Activated CD4-positive, alpha-beta memory T cell treated with anti-CD3 and anti-CD28 coated beads, Interleukin-2, amount 10 ng/mL, durations not matched to agents 7 days and 5 days (primary cell): Measurements from ENCODE around the gene MAZ. TPM values are rescaled to one million over a fixed set of nuclear protein-coding genes. Genes with fewer than 3 reads are reported as not detected.
"Not testable (repeated sequence)": the region's sequence is repeated elsewhere in the genome, so short reads cannot be mapped to it uniquely, and the experiment has no call there.

Experiments
- CTCF ChIA-PET: fragments of 350-600 bp; sonication (Branson Sonifier 250); formaldehyde crosslinking; loops from one replicate; lab custom pipeline; 2021; ENCODE audit warnings: antibody characterized with exemption, inconsistent platforms; lab: Charles Lee
- POLR2A ChIA-PET: fragments of 350-600 bp; sonication (Branson Sonifier 250); formaldehyde crosslinking; loops from one replicate; lab custom pipeline; 2021; ENCODE audit warnings: antibody characterized with exemption; lab: Charles Lee
- DNase-seq: peaks from one replicate; pipeline ENCODE4 v3.0.0-alpha.2; 2020
- H3K27ac Mint-ChIP-seq: one replicate; pipeline ENCODE4 v1.8.0; 2021; ENCODE audit warnings: mild to moderate bottlenecking, mixed read lengths
- H3K27me3 Mint-ChIP-seq: one replicate; pipeline ENCODE4 v1.8.0; 2021; ENCODE audit warnings: mixed read lengths
- H3K36me3 Mint-ChIP-seq: one replicate; pipeline ENCODE4 v1.8.0; 2021; ENCODE audit warnings: low read depth, mixed read lengths
- H3K4me1 Mint-ChIP-seq: one replicate; pipeline ENCODE4 v1.8.0; 2021; ENCODE audit warnings: mixed read lengths
- H3K4me3 Mint-ChIP-seq: one replicate; pipeline ENCODE4 v1.8.0; 2021; ENCODE audit warnings: mild to moderate bottlenecking, mixed read lengths
- H3K9me3 Mint-ChIP-seq: one replicate; pipeline ENCODE4 v1.8.0; 2021; ENCODE audit warnings: mixed read lengths
- total RNA-seq, 2 experiments: library from RNA; stranded (reverse); gene quantifications; one replicate each; pipeline ENCODE4 v1.2.3, GENCODE V29; 2021

MAZ gene
- total RNA-seq, 2 experiments from 2014 or later = 365 to 376 TPM

GRCh38 chr16:29770250-29770929 is 35.9 kb upstream of the MAZ start:
- H3K9me3 Mint-ChIP-seq = no peaks in the 10 kb centered on the region
- H3K36me3 Mint-ChIP-seq = no peaks in the 10 kb centered on the region
- peaks cover 1% of the 10 kb centered on the region for H3K27me3 Mint-ChIP-seq
- CTCF ChIA-PET = interaction anchor here (1.8 kb wide), 1 partner anchor 15 kb away, joined by 6 read pairs; no protein-coding TSS in a partner anchor
- no peak for DNase-seq
- H3K4me1 Mint-ChIP-seq = no peaks in the 10 kb centered on the region
- no peak overlapping the region for H3K4me3 Mint-ChIP-seq
- POLR2A ChIA-PET = interaction anchor here (1.1 to 2.2 kb wide), 2 partner anchors 24 to 38 kb away, joined by 3 to 6 read pairs; partner anchors contain the start of gene C16orf54
- H3K27ac Mint-ChIP-seq = no peak overlapping the region

GRCh38 chr16:29772330-29772729 is 34.0 kb upstream of the MAZ start:
- not testable (repeated sequence) for H3K27ac Mint-ChIP-seq, H3K27me3 Mint-ChIP-seq, H3K36me3 Mint-ChIP-seq, H3K4me1 Mint-ChIP-seq, DNase-seq, H3K4me3 Mint-ChIP-seq, H3K9me3 Mint-ChIP-seq
- ChIA-PET POLR2A (interaction anchor here (0.9 to 2.2 kb wide), 3 partner anchors 13 to 26 kb away, joined by 3 to 8 read pairs (median 4); partner anchors contain the start of gene KIF22), CTCF (interaction anchor here (0.6 to 1.1 kb wide), 3 partner anchors 20 to 76 kb away, joined by 3 read pairs; partner anchors contain the start of gene PAGR1)

- Mint-ChIP-seq H3K4me3 (no peak overlapping the region), H3K36me3 (no peaks in the 10 kb centered on the region), H3K4me1 (no peaks in the 10 kb centered on the region), H3K27ac (no peak overlapping the region), H3K27me3 (peaks cover 17% of the 10 kb centered on the region), H3K9me3 (no peaks in the 10 kb centered on the region)
- POLR2A ChIA-PET = no interaction called here
- no peak for DNase-seq
- CTCF ChIA-PET = interaction anchor here (1.8 kb wide), 1 partner anchor 10 kb away, joined by 9 read pairs; no protein-coding TSS in a partner anchor
These were observed 31.6 kb upstream of the MAZ start for GRCh38 chr16:29774730-29775129.

- POLR2A ChIA-PET = interaction anchor here (0.9 kb wide), 1 partner anchor 21 kb away, joined by 3 read pairs; no protein-coding TSS in a partner anchor
- Mint-ChIP-seq H3K27ac (no peak overlapping the region), H3K9me3 (no peaks in the 10 kb centered on the region)
These were observed 30.5 kb upstream of the MAZ start for GRCh38 chr16:29775742-29776408.

GRCh38 chr16:29777576-29778350 is 28.6 kb upstream of the MAZ start, which contains the start of gene ZG16:
ZG16 (plus strand) TSS chr16:29778256; CDS start chr16:29779267, 1,011 bp downstream.
- ChIA-PET POLR2A (interaction anchor here (1.4 kb wide), 1 partner anchor 31 kb away, joined by 5 read pairs; no protein-coding TSS in a partner anchor), CTCF (interaction anchor here (1.3 to 2.3 kb wide), 2 partner anchors 12 to 78 kb away, joined by 4 to 8 read pairs; partner anchors contain the start of gene KIF22)
- no peak within 1 kb of the TSS for H3K27ac Mint-ChIP-seq
- peaks cover under 1% of the 10 kb centered on the region for H3K36me3 Mint-ChIP-seq
- H3K4me3 Mint-ChIP-seq = no peak within 1 kb of the TSS
- H3K27me3 Mint-ChIP-seq = peaks cover 25% of the 10 kb centered on the region
- no peaks in the 10 kb centered on the region for H3K9me3 Mint-ChIP-seq
- no peak for DNase-seq
- no peaks in the 10 kb centered on the region for H3K4me1 Mint-ChIP-seq

More at GRCh38 chr16:29775742-29776408, 30.5 kb upstream of the MAZ start:
- H3K27me3 Mint-ChIP-seq = peaks cover 19% of the 10 kb centered on the region
- no peak for DNase-seq
- H3K36me3 Mint-ChIP-seq = no peaks in the 10 kb centered on the region
- no peak overlapping the region for H3K4me3 Mint-ChIP-seq
- H3K4me1 Mint-ChIP-seq = no peaks in the 10 kb centered on the region
- CTCF ChIA-PET = no interaction called here

GRCh38 chr16:29779474-29779873 is 26.9 kb upstream of the MAZ start:
- no peak for DNase-seq
- ChIA-PET CTCF (interaction anchor here (1.1 kb wide), 1 partner anchor 79 kb away, joined by 3 read pairs; no protein-coding TSS in a partner anchor), POLR2A (no interaction called here)
- Mint-ChIP-seq H3K4me1 (peaks cover 11% of the 10 kb centered on the region), H3K9me3 (no peaks in the 10 kb centered on the region), H3K27ac (no peak overlapping the region), H3K27me3 (peaks cover 29% of the 10 kb centered on the region), H3K4me3 (no peak overlapping the region), H3K36me3 (peaks cover 3% of the 10 kb centered on the region)

GRCh38 chr16:29783094-29783953 is 23.0 kb upstream of the MAZ start:
- H3K9me3 Mint-ChIP-seq, H3K4me3 Mint-ChIP-seq, DNase-seq, H3K27ac Mint-ChIP-seq, H3K36me3 Mint-ChIP-seq: not testable (repeated sequence)
- ChIA-PET POLR2A (interaction anchor here (3.3 to 13.0 kb wide), 2 partner anchors 21 to 38 kb away, joined by 19 to 260 read pairs; partner anchors contain the start of genes C16orf54 and MAZ), CTCF (interaction anchor here (0.6 to 4.6 kb wide), 5 partner anchors 10 to 111 kb away, joined by 4 to 57 read pairs (median 9); no protein-coding TSS in a partner anchor)
- H3K4me1 Mint-ChIP-seq = peaks cover 25% of the 10 kb centered on the region
- H3K27me3 Mint-ChIP-seq = peaks cover 25% of the 10 kb centered on the region

- DNase-seq = no peak
- Mint-ChIP-seq H3K27ac (no peak overlapping the region), H3K9me3 (no peaks in the 10 kb centered on the region), H3K4me3 (no peak overlapping the region), H3K4me1 (peaks cover 28% of the 10 kb centered on the region), H3K36me3 (peaks cover 3% of the 10 kb centered on the region), H3K27me3 (peaks cover 17% of the 10 kb centered on the region)
- ChIA-PET CTCF (interaction anchor here (0.5 to 4.6 kb wide), 29 partner anchors 10 to 691 kb away, joined by 3 to 57 read pairs (median 7); partner anchors contain the start of genes PAGR1, TAOK2 and TBX6), POLR2A (interaction anchor here (1.2 to 13.0 kb wide), 7 partner anchors 20 to 83 kb away, joined by 3 to 260 read pairs (median 7); partner anchors contain the start of genes C16orf54 and MAZ)
These were observed 22.2 kb upstream of the MAZ start for GRCh38 chr16:29784157-29784556.

- CTCF ChIA-PET = interaction anchor here (0.5 to 4.6 kb wide), 37 partner anchors 8 to 913 kb away, joined by 3 to 57 read pairs (median 6); partner anchors contain the start of genes HIRIP3, MVP, PAGR1 and TAOK2
- peak; percentile 81 for DNase-seq
- peaks cover 32% of the 10 kb centered on the region for H3K4me1 Mint-ChIP-seq
- peak overlapping the region; percentile 29 for H3K4me3 Mint-ChIP-seq
- no peak overlapping the region for H3K27ac Mint-ChIP-seq
- peaks cover 14% of the 10 kb centered on the region for H3K27me3 Mint-ChIP-seq
- H3K9me3 Mint-ChIP-seq = no peaks in the 10 kb centered on the region
- H3K36me3 Mint-ChIP-seq = peaks cover 3% of the 10 kb centered on the region
- POLR2A ChIA-PET = interaction anchor here (0.7 to 13.0 kb wide), 12 partner anchors 19 to 119 kb away, joined by 3 to 260 read pairs (median 5); partner anchors contain the start of genes C16orf54 and MAZ
These were observed 21.3 kb upstream of the MAZ start for GRCh38 chr16:29784901-29785500.

GRCh38 chr16:29787155-29787554 is 19.2 kb upstream of the MAZ start:
- not testable (repeated sequence) for DNase-seq, H3K4me3 Mint-ChIP-seq, H3K9me3 Mint-ChIP-seq, H3K27ac Mint-ChIP-seq, H3K27me3 Mint-ChIP-seq
- ChIA-PET CTCF (interaction anchor here (1.2 to 4.6 kb wide), 2 partner anchors 38 to 85 kb away, joined by 3 to 57 read pairs; no protein-coding TSS in a partner anchor), POLR2A (interaction anchor here (0.9 to 13.0 kb wide), 3 partner anchors 17 to 87 kb away, joined by 3 to 260 read pairs (median 3); partner anchors contain the start of genes C16orf54 and MAZ)
- H3K36me3 Mint-ChIP-seq = peaks cover 18% of the 10 kb centered on the region
- peaks cover 42% of the 10 kb centered on the region for H3K4me1 Mint-ChIP-seq
